Right atrium auricular region (tissue), 2 donors: ENCODE measurements around the gene TMEM116. TPM values are rescaled to one million over a fixed set of nuclear protein-coding genes. Genes with fewer than 3 reads are reported as not detected.
"Not testable (repeated sequence)": the region's sequence is repeated elsewhere in the genome, so short reads cannot be mapped to it uniquely, and the experiment has no call there.

Source experiments
- DNase-seq: peaks from one replicate; pipeline ENCODE4 v3.0.0-alpha.2; 2019; ENCODE audit warnings: low spot score
- H3K27ac ChIP-seq, 2 donors: fragments of 200-600 bp; sonication (generic); 1 replicate in 1 of 2; 2 replicates in 1 of 2; pipeline ENCODE4 v1.5.1; 2016 to 2019
- H3K27me3 ChIP-seq, 2 donors: fragments of 200-600 bp; sonication (generic); one replicate each; pipeline versions ENCODE4 v1.5.1 to v1.6.0; 2017 to 2019
- H3K36me3 ChIP-seq: fragments of 200-600 bp; sonication (generic); one replicate; pipeline ENCODE4 v1.5.1; 2016
- H3K4me1 ChIP-seq, 2 donors: fragments of 200-600 bp; sonication (generic); one replicate each; pipeline versions ENCODE4 v1.5.1 to v1.6.0; 2017 to 2019
- H3K4me3 ChIP-seq, 2 donors: fragments of 200-600 bp; sonication (generic); 1 replicate in 1 of 2; 2 replicates in 1 of 2; pipeline ENCODE4 v1.5.1; 2017 to 2019; ENCODE audit warnings: mild to moderate bottlenecking in 1 of 2, moderate library complexity in 1 of 2
- H3K9me3 ChIP-seq, 2 donors: fragments of 200-600 bp; sonication (generic); one replicate each; pipeline ENCODE4 v1.5.1; 2019
- CTCF ChIP-seq, 2 donors: fragments of 200-600 bp; sonication (generic); IDR thresholded peaks; one replicate each; pipeline ENCODE4 v1.5.1; 2019; ENCODE audit warnings: antibody characterized with exemption in 2 of 2
- total RNA-seq, 2 donors: library from RNA; depleted of rRNA; stranded (reverse); fragments of >200 nt; gene quantifications; one replicate each; pipeline ENCODE4 v1.1.0, GENCODE V29; 2016

TMEM116 gene
- total RNA-seq, 2 donors from 2014 or later: 9.3 to 30.0 TPM

DNA sequence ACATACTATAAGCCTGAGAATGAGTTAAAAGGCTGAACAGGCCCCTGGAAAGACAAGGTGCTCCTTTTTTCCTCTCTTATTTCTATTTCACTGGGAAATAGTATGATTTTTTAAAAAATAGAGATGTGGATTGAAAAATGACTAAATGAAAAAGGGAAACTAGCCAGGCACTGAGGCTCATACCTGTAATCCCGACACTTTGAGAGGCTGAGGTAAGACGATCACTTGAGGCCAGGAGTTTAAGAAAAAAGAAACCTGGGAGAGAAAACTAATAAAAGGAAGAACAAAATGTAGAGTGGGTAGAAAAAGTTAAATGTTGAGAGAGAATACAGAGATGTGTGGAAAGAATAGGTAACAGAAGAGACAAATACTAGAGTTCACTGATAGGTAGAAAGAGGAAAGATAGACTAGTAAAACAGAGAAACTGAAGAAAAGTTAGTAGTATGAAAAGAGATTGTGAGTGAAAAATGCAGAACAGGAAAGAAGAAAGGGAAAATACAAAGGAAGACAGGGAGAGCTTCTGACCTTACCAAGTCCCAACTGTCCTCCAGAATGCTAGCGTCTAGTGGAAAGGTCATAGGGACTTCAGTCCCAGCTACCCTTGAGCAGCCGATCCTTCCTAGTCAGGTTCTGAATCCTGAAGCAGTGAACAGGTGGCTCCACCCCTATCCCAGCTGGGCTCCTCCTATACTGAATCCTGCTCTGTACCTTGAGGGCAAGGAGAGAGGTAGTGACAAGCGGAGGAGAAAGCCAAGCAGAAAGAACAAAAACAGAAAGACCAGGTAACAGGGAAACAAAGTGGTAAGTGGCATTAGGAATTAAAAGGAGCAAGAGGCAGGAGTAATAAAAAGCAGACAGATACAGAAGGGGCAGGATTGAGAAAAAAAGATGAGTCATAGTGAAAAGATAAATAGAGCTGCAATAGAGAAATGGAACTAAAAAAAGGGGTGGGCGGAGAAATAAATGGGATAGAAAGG is 7.3 kb downstream of the TMEM116 start:
- Histone ChIP-seq H3K9me3 (no peaks in the 10 kb centered on the region), H3K4me1 (peaks cover 0 to 2% of the 10 kb centered on the region in 2 donors), H3K27me3 (no peaks in the 10 kb centered on the region), H3K36me3 (no peaks in the 10 kb centered on the region), H3K4me3 (peak overlapping the region in 1 of 2 donors; percentile 30), H3K27ac (peak overlapping the region in 1 of 2 donors; percentile 22)
- TF ChIP-seq CTCF (IDR thresholded peaks at IDR 0.05): no peak
- DNase-seq: no peak

DNA sequence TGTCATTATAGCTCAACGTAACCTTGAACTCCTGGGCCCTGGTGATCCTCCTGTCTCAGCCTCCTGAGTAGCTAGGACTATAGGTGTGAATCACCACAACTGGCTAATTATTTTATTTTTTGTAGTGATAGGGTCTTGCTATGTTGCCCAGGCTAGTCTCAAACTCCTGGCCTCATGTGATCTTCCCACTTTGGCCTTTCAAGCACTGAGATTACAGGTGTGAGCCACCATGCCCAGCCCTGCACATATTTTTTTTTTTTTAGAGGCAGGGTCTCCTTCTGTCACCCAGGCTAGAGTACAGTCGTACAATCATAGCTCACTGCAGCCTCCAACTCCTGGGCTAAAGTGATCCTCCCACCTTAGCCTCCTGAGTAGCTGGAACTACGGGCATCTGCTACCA is 8.9 kb downstream of the TMEM116 start:
- H3K4me3 ChIP-seq: no peak overlapping the region
- H3K4me1 ChIP-seq: no peaks in the 10 kb centered on the region
- DNase-seq: no peak
- no peaks in the 10 kb centered on the region for H3K9me3 ChIP-seq
- H3K27me3 ChIP-seq: no peaks in the 10 kb centered on the region
- TF ChIP-seq CTCF (IDR thresholded peaks at IDR 0.05): no peak
- no peaks in the 10 kb centered on the region for H3K36me3 ChIP-seq
- H3K27ac ChIP-seq: no peak overlapping the region

- Histone ChIP-seq H3K27ac (no peak overlapping the region), H3K9me3 (no peaks in the 10 kb centered on the region), H3K4me1 (no peaks in the 10 kb centered on the region), H3K4me3 (no peak overlapping the region), H3K36me3 (no peaks in the 10 kb centered on the region), H3K27me3 (no peaks in the 10 kb centered on the region)
- DNase-seq: no peak
- no peak for TF ChIP-seq CTCF (IDR thresholded peaks at IDR 0.05)
These were observed 11.4 kb downstream of the TMEM116 start for GRCh38 chr12:112001576-112001975.

DNA sequence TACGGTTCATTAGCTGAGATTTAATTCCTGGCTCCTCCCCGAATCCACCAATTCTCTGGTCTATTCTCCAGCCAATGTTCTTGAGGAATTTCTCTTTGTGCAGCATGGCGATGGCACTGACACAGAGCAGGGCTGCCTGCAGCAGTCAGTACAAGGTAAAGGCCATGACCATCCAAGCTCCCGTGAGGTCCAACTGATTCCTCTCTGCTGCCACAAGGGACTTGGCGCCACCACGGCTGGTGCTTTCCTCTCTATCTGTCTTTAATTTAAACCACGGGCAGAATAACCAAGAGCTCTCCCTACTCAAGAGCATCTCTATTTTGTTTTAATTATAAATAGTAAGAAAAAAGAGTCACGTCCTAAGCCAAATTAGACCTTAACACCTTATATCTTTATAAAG is 12.1 kb downstream of the TMEM116 start:
- Histone ChIP-seq H3K4me3 (no peak overlapping the region), H3K4me1 (no peaks in the 10 kb centered on the region)

DNA sequence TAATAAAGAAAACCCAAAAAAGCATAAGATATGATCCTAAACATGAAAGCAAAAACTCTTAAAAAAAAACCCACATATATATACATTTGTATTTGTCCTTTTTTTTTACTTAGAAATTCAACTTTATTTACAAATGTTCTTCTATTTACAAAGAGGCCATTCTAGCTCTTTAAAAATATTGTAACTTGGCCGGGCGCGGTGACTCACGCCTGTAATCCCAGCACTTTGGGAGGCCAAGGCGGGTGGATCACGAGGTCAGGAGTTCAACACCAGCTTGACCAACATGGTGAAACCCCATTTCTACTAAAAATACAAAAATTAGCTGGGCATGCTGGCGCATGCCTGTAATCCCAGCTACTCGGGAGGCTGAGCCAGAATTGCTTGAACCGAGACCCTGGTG is 13.8 kb downstream of the TMEM116 start:
- not testable (repeated sequence) for H3K4me1 ChIP-seq, H3K36me3 ChIP-seq, H3K9me3 ChIP-seq, DNase-seq, H3K27me3 ChIP-seq, H3K4me3 ChIP-seq, H3K27ac ChIP-seq

More for the DNA sequence above, 12.1 kb downstream of the TMEM116 start:
- H3K27ac ChIP-seq: no peak overlapping the region
- no peaks in the 10 kb centered on the region for H3K9me3 ChIP-seq
- no peaks in the 10 kb centered on the region for H3K36me3 ChIP-seq
- TF ChIP-seq CTCF (IDR thresholded peaks at IDR 0.05): no peak
- H3K27me3 ChIP-seq: no peaks in the 10 kb centered on the region
- no peak for DNase-seq

GRCh38 chr12:111998015-111998414 is 14.9 kb downstream of the TMEM116 start:
- Histone ChIP-seq H3K4me3 (no peak overlapping the region), H3K27me3 (no peaks in the 10 kb centered on the region), H3K4me1 (no peaks in the 10 kb centered on the region), H3K36me3 (no peaks in the 10 kb centered on the region), H3K27ac (no peak overlapping the region), H3K9me3 (no peaks in the 10 kb centered on the region)
- no peak for TF ChIP-seq CTCF (IDR thresholded peaks at IDR 0.05)
- DNase-seq: no peak
